GM21619 (cell line): ENCODE results near the gene SMIM27.

Experiments
- ATAC-seq: cut with Tn5 transposase; IDR thresholded peaks from one replicate; pipeline ENCODE4 v1.9.1; 2021; ENCODE audit not compliant: unreplicated experiment

SMIM27 gene

DNA sequence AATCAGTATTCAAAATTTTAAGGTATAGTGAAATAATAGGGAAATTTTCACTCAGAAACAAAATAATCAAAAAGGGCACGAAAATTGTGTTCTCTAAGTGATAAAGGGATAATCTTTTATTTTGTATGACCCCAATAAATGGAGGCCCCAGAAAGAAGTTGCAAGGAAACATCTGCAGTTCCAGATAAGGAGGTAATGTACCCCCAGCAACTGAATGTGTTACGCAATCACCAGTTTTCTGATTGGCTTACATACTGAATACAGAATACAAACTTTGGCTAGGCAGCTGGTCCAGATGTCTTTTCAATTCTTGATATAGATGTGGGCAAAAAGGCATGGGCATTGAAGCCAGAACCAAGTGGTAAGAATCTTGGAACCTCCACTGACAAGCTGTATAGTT, 2.0 kb downstream of the SMIM27 start:
- no peak for ATAC-seq

DNA sequence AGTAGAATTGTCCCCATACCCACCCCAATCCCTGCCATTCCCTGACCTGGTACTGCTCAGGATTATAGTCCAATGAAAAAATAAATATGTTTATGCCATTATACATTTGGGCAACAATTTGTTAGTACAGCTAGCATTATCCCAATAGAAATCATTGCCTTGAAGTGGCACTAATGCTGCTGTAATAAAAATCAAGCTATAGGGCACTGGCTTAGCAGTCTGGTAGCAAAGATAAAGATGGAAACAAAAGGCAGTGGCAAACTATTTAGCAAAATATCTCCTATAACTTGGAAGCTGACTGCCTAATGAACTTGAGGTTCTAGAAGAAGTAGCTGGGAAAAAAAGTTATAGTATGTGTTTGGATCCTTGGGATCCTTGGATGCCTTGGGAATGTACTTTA, 2.5 kb downstream of the SMIM27 start:
- no peak for ATAC-seq

DNA sequence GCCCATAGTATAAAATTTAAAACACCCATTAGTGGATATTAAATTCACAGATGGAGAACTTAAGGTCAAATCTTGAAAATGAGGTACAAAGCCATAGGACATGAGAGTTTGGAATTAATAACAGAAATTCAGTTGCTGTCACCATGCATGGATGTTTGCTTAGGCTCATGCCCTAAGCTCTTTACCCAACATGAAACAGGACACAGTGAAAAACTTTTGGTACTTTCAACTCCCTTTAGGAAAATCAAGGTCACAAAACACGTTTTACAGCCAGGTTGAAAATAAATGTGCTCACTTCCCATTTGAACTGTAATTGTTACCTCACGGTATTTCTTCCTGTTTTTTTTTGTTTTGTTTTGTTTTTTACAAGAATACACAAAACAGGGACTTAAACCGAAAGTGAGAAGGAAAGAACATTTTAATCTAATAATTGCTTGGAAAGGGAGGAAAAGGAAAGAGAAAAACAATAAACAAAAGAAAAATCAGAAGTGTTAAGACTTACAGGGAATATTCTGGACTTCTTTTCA, 6.3 kb downstream of the SMIM27 start:
- no peak for ATAC-seq

DNA sequence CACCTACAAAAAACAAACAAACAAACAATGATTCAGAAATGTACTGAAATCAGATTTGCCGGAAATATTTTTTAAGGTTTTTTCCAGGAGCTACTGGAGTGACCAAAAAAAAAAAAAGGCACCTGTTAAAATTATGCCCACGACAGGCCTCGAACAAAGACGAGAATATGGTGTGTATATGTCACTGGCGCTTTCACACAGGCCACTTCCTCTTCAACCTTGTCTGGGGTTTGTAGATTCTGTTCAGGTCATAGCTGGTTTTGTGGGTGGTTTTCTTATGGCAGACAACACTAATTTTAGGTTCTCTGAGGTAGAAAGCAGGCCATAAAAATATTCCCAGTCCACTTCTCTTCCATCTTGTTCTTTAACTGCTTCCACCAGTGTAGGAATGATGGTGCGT, 13.8 kb downstream of the SMIM27 start:
- ATAC-seq = no peak

DNA sequence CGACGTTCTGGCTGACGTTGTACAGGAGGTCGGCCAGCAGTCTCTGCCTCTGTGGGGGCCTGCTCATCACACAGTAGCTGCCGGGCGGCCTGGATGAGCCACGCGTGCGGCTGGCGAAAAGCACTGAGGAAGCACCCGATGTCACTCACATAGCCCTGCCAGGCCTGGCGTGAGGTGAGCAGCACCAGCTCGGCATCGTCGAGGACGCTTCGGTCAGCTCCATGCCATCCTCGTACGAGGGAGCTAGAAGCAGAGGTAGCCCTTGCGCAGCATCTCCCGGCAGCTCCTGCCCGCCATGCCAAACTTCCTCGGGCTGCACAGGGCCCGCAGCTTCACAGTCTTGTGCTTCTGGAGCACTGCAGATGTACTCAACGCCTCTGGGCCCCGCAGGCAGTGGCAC, 14.6 kb downstream of the SMIM27 start:
- no peak for ATAC-seq

DNA sequence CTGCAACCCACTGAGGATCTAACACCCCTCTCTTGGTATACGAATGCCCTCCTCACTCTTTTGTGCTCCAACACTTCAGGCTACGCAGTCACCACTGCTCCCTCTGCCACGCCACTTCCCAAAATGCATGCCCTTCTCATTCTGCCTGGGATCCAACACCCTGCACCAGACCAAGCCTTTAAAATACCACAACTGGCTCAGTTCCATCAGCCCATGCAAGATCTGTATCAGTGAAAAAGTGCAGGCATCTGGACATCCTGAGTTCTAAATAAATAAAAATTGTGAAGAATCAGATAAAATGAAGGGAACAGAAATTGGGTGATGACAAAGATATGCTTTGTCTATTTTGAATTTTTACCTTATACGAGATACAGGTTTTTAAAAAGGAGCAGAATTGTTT, 18.1 kb downstream of the SMIM27 start:
- no peak for ATAC-seq

DNA sequence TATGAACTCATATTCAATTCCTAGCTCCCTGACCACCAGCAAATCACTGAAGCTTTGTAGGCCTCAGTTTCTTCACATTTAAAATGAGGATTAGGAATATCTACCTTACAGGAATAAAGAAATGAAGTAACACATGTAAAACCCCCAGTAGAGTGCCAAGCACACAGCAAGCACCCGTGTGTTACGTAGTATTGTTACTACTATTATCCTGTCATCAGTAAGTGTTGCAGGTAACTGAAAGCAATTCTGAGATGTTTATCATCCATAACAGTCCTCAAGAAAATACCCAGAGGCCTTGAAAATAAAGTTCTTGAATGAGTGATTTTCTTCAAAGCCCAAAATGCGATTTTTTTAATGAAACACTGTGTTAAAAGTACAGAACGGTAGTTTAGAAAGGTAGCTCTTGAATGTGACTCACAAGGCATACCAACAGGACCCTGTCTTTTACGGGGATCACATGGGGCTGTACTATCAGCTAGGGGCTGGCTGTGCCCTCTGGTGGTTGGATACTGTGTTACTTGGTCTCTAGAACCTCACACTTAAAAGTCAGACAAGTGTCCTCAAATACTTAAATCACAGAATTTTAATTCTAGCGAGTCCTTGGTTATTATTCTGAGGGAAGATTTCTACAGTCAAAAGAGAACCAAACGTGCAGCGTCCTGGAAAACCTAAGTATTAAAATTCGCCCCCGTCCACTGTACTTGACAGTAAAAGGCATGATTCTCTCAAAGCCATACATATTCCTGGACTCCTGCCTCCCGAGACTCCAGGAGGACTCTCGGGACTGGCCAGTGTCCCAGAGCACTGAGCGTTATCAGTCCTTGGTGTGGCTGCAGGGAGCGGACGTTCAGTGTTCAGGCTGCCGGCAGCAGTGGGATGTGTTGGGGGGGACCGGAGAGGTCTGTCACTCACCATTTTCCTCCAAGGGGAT, 20.1 kb downstream of the SMIM27 start:
- ATAC-seq = peak; percentile 88

DNA sequence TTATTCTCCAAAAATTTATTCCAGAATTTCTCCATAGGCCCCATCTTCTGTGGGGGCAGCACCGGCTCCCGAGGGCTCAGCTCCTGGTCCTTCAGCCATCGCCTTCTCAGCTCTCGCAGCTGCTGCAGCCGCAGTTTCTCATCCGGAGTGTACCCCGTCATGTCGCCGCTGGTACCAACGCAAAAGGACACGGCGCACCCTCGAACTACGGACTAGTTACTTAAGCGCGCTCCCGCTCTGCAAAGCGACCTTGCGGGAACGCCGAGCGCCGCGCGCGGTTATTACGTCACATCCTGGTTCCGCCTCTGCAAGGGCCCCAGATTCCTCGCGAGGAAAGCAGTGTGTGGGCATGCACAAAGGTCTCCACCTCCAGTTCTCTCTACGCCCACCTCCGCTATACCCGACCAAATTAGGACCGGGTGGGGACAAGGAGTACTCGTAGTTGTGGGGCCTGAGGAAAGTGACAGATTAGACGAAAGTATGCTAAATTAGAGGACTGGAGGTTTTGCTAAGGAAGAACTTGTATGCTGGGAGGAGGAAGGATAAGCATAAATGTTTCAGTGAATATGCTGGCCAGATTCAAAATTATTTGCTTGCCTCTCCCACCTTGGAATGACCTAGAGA, 20.9 kb downstream of the SMIM27 start, which contains the start of gene NDUFB6:
Gene NDUFB6 (minus strand): TSS at position 260 of the 624 bp plus-strand sequence. CDS start 99 bp downstream, at position 161.
- peak; percentile 86 for ATAC-seq

DNA sequence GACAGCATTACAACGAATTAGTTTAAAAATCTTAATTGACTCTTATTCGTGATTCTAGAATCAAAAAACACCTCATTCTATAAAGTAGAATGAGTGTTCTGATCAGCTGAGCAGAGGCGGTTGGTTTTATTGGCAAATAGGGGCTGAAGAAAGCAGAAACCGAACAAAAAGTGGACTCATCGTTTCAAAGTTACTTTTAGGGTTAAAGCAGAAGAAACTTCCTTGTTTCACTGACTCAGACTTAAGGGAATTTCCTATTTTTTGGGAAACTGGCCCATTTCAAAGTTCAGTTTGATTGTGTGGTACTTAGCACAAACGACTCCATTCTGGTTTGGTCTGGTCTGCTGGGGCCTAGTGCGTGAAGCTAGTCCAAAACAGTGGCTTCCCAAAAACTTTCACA, 21.7 kb downstream of the SMIM27 start:
- ATAC-seq = no peak

DNA sequence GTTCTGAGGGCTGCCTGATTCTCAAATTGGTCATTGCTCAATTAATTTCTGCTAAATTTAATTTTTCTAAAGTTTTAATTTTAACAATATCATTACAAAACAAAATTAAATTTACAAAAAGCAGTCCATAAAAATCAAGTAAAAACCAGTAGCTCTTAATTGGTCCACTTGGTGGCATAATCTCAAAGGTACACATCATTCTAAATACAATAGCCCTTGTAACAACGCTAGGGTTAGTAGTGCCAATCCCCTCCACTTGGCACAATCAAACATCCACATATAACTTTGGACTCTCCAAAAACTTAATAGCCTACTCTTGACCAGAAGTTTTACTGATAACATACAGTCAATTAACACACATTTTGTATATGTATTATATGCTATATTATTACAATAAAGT, 22.7 kb downstream of the SMIM27 start:
- no peak for ATAC-seq

DNA sequence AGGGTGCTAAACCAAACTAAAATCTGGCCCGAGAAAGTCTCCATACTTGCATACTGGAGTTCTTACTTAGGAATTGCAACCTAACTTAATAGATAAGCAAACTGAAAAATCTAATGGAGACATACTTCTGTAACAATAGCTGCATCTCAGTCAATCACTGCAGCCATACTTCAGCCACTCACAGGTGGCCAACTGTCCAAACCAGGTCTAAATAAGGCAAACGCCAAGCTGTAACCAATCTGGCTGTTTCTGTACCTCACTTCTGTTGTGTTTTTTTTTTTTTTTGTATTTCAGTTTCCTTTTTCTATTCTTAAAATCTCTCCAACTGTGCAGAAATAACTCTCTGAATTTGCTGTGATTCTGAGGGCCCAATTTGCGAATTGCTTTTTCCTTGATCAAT, 25.2 kb downstream of the SMIM27 start:
- ATAC-seq = no peak

DNA sequence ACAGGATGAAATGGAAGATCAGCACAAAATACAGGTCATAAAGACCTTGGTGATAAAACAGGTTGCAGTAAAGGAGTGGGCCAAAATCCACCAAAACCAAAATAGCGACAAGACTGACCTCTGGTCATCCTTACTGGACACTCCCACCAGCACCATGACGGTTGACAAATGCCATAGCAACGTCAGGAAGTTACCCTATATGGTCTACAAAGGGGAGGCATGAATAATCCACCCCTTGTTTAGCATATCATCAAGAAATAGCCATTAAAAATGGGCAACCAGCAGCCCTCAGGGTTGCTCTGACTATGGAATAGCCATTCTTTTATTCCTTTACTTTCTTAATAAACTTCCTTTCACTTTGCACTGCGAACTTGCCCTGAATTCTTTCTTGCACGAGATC, 26.8 kb downstream of the SMIM27 start:
- ATAC-seq = no peak

DNA sequence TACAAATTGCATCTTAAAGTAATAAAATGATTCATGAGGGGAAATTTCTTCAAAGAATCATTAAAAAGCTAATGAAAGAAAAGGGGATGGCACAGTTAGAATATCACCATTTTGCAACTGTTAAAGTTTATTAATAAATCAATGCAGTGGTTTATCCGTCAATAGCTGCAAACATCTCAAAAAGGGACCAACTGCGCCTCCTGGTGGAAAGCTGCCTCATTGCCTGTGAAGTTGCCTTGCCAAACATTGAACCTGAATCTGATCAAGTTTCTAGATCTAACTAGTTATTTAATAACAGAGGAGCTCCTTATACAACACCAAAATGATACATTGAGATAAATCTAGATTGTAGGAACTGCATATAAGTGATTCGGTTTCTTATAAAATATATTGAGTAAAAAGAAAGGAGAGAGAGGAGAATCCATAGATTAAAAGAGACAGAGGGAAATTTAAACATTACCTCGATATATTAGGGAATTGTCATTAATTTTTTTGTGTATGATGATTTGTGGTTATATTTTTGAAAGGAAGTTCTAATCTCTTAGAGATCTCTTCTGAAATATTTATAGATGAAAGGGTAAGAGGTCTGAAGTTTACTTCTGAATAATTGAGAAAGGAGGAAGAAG, 27.7 kb downstream of the SMIM27 start:
- ATAC-seq = no peak

DNA sequence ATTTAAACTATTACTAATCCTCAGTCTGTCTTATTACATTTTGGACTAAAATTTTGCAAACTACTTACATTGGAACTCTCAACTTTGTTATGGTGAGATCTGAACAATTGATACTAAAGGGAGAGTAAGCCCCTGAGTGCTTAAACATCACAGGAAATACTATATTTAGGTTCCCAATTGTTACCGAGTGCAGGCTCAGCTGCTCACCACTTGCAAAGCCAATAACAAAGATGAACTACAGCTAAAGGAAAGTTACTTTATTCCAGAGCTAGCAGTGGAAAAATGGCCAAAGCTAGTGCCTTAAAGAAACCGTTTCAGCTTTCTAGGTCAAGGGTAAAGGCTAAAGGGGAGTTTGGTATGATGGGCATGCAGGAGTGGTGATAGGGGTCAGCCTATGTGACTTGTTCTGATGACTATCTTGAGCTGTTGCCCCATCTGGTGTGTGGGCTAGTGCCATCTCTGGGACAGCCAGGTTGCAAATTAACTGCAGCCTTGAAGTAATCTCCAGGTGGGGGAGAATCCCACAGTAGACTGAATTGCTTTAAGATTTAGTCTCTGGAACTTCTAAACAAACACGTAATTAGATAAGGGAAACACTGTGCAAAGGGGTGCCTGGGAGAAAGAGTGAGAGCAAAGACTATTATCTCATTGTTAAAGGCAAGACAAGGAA, 28.6 kb downstream of the SMIM27 start:
- ATAC-seq = no peak

DNA sequence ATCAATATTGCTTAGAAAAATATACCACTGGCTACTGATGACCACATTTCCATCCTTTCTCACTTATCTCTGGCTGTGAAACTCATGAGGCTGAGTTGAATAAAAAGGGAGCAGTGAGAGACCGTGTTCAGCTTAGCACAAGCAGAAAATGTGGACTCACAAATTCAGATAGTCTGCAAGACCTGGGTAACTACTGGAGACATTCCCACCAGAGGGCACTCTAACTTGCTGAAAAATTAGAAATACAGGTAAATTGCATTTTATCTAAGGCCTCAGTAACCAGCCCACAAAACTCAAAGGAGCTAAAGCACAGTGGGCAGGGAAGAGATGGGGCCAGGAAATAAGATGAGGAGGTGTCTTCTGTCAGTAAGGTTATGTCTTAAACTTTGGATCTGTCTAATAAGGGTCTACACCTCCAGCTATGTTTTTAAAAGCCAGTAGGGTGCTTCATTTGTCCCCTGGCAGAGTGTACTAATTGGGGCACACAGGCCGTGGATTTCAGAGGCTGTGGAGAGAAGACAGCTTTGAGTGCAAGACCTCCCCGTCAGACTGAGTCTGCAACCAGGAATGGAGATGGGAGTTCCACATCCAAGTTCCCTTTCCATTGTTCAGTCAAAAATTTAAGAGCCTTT, 29.5 kb downstream of the SMIM27 start:
- ATAC-seq = no peak

DNA sequence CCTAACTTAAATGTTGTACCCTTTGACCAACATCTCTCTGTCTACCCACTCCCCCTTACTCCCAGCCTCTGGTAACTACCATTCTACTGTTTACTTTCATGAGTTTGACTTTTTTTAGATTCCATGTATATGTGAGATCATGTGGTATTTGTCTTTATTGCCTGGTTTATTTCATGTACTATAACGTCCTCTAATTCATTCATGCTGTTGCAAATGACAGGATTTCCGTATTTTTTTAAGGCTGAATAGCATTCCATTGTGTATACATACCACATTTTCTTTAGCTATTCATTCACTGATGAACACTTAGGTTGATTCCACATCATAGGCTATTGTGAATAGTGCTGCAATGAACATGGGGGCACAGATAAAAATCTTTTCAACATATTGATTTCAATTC, 32.7 kb downstream of the SMIM27 start:
- ATAC-seq = no peak

DNA sequence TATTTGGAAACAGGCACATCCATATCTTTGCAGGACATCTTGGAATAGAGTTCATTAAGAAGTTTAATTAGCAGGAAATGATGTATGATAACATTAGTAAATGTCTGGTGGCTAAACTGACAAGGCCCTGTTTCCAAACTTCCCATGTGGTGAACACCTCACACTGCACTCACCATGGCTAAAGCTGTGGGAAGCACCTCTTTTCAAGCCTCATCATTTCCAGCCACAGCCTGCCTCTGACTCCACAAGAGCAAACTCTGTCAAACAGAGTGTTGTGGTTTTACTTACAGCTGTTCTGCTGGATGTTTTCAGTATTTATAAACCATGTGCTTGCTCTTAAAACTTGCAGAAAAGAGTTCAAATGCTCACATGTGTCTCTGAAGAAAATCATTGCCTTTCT, 35.8 kb downstream of the SMIM27 start:
- ATAC-seq = no peak

DNA sequence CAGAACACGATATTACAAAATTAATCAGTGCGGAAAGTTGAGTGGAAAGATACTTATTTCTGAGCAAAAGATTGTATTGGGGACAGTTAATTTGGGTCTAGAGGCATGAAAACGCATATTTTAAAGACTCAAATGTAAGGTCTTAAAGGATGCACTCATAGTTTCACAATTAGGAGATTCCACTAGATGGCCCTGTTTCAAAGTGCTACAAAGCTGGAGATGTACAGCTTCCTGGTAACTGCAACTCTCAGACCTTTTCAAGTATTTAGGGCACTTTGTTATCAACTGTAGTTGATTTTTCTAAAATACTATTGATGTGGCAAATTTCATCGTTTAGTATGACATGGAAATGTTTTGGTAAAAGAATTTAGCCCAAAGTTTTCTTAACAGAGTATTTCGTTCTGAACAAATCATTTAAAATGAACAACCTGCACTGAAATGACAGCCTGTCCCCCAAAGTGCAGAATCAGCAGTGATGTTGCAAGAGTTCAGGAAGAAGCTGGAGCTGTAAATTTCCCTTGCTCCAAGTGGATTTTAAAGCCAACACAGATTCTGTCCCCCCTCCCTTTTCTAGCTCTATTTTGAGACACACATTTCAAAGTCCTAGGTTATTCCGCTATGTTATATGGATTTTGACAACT, 37.1 kb downstream of the SMIM27 start:
- peak; percentile 79 for ATAC-seq

DNA sequence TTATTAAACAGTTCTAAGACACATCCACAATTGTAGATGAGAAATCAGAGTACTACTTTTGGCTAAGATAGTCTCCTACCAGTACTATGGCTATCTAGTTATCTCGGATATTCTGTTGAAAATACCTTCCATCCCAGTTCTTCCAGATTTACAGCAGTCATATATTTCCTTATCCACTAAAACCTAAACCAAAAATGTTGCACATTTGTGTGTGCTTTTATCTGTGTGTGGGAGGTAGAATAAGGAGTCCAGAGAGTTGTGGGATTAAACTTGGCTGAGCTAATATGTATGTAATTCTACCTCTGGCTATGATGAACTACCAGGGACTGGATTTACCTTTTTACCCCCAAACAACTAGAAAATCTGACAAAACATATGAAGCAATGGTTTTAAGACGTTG, 38.3 kb downstream of the SMIM27 start:
- ATAC-seq = no peak

DNA sequence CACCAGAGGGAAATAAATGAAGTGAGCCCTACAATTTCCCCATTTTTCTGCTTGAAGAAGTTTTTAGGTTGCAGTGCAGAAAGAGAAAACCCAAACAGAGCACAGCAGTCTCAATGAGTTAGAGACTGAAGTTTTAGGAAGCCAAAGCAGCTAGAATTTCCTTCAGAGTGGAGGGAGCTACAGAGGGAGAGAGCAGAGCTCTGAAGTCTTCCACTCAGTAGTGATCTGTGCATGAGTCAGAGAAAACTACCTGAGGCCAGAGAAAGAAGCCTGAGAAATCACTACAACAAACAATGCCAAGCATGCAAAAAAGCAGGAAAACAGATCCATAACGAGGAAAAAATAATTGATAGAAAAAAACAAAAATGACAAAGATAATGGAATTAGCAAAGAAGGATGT, 38.8 kb downstream of the SMIM27 start:
- no peak for ATAC-seq
